ENCODE results near the gene KRT83. TPM values are rescaled to one million over a fixed set of nuclear protein-coding genes. Genes with fewer than 3 reads are reported as not detected.
"Not testable (repeated sequence)": the region's sequence is repeated elsewhere in the genome, so short reads cannot be mapped to it uniquely, and the experiment has no call there.

Gene KRT83
- total RNA-seq, 4 donors from 2014 or later, result not detected

DNA sequence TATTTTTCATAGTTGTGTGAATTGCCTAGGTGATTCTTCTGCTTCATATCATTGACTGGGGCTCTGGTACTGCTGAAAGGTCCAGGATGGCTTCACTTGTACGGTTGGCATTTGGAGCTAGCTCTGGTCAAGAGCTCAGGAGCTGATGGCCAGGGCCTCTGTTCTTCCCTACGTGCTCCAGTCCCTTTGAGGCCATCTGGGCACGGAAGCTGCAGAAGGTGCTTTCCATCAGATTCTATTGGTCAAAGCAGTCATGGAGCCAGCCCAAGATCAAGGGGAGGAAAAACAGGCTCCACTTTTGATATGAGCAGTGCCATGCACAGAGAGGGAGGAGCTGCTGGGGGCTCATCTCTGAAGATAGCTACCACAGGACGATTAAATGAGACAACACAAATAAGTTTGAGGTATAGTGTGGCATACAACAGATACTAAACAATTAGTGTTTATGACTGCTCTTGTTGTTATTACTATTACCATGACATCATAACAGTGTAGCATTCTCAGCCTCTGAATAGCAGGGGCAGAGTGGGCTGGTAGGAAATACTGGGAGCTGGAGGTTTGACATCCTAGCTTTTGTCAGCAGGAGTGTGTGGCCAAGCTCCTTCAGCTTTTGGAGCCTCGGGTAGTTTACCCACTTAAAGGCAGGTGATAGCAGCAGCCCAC lies 10.4 kb downstream of the KRT83 start:
- no peak overlapping the region for H3K4me3 ChIP-seq
- H3K36me3 ChIP-seq, result no peaks in the 10 kb centered on the region
- no peak for TF ChIP-seq EP300 (IDR thresholded peaks at IDR 0.05)
- H3K27ac ChIP-seq, result no peak overlapping the region
- no peak for DNase-seq (ENCODE audit: low spot score in 2 of 2)
- WGBS, 2 donors, result 78 to 84% methylated on average over 5 of the region's 5 CpGs
- H3K27me3 ChIP-seq, result peaks cover 0 to 39% of the 10 kb centered on the region in 2 donors
- peaks cover 0 to 12% (median 7%) of the 10 kb centered on the region in 4 donors for H3K4me1 ChIP-seq
- H3K9me3 ChIP-seq, result no peaks in the 10 kb centered on the region

DNA sequence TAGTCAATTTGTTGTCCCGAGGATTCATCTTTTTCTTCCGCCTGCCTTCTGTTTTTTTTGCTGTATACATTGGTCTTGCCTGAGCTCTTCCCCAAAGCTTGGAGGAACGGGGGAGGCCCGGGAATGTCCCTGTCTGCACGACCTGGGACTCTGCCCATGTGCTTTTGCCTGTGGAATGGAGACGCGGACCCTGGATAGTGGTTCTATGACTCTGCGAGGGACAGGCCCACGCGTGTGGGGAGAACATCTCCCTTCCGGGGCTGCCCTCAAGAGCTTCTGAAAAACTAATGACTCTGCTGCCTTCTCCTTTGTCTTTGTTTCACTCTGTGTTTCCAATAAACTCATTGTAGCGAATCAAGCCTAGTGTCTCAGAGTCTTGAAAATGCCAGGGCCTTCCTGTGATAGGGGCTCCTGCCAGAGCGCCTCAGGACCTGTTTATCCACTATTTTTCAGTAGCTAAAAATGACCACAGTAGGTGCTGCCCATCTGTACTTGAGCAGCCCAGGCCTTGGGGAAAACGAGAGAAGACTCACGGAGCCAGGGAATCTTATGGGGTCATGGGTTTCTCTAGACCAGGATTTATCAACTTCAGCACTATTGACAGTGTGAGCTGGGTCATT lies 12.3 kb downstream of the KRT83 start:
- TF ChIP-seq, protein P1, sequence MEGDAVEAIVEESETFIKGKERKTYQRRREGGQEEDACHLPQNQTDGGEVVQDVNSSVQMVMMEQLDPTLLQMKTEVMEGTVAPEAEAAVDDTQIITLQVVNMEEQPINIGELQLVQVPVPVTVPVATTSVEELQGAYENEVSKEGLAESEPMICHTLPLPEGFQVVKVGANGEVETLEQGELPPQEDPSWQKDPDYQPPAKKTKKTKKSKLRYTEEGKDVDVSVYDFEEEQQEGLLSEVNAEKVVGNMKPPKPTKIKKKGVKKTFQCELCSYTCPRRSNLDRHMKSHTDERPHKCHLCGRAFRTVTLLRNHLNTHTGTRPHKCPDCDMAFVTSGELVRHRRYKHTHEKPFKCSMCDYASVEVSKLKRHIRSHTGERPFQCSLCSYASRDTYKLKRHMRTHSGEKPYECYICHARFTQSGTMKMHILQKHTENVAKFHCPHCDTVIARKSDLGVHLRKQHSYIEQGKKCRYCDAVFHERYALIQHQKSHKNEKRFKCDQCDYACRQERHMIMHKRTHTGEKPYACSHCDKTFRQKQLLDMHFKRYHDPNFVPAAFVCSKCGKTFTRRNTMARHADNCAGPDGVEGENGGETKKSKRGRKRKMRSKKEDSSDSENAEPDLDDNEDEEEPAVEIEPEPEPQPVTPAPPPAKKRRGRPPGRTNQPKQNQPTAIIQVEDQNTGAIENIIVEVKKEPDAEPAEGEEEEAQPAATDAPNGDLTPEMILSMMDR (IDR thresholded peaks at IDR 0.05), result no peak
- Histone ChIP-seq H3K27me3 (peaks cover 0 to 39% of the 10 kb centered on the region in 2 donors), H3K4me3 (peak overlapping the region in 3 of 4 donors; percentile 17 to 49 (median 33)), H3K4me1 (peaks cover 0 to 12% (median 7%) of the 10 kb centered on the region in 4 donors), H3K27ac (no peak overlapping the region), H3K36me3 (no peaks in the 10 kb centered on the region), H3K9me3 (no peaks in the 10 kb centered on the region)
- 57 to 58% methylated on average over 15 of the region's 15 CpGs for WGBS, 2 donors
- no peak for DNase-seq (ENCODE audit: low spot score in 2 of 2)

DNA sequence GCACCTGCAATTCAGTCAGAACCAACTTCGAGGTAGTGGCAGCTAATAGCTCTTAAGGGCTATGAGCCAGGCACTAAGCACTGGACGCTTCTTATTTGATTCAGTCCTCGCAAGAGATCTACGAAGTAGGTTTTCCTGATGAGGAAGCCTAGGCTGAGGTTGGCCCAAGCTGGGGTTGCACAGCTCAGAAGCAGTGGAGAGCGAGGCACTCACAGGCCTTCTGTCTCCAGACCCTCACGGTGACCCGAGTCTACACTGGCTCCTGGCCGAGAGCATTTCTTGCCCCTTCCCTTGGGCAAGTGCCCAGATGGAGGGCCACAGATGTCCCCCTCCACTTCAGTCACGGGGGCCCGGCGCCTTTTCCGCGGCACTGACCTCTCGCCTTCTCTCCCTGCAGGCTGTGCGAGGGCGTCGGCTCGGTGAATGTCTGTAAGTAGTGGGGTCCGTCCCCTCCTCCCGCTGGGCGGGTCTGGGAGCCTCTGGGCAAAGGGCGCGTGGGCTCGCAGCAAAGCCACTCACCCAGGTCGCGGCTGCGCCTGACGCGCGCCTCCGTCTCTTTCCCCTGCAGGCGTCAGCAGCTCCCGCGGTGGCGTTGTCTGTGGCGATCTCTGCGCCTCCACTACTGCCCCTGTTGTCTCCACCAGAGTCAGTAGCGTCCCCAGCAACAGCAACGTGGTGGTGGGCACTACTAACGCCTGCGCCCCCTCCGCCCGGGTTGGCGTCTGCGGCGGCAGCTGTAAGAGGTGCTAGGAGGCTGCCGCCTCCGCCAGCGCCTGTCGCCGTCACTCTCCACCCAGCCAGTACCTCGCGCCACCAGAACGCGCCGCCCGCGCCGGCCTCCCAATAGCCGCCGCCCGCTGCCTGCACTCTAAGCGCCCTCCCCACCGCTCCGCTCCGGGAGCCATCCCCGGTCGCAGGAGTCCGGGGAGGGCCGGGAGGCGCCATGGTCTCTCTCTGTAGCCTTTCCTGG lies 13.1 kb downstream of the KRT83 start:
- H3K4me3 ChIP-seq, result peak overlapping the region; percentile 14 to 49 (median 25)
- H3K4me1 ChIP-seq, result peaks cover 0 to 12% (median 7%) of the 10 kb centered on the region in 4 donors
- TF ChIP-seq EP300 (IDR thresholded peaks at IDR 0.05), result no peak
- TF ChIP-seq, protein P1 (IDR thresholded peaks at IDR 0.05), result peak in 4 of 5 experiments; percentile 8 to 43 (median 12)
- H3K9me3 ChIP-seq, result no peaks in the 10 kb centered on the region
- no peaks in the 10 kb centered on the region for H3K36me3 ChIP-seq
- 9 to 12% methylated on average over 47 to 56 of the region's 71 CpGs for WGBS, 2 donors
- H3K27me3 ChIP-seq, result peaks cover 0 to 39% of the 10 kb centered on the region in 2 donors
- peak overlapping the region in 1 of 4 donors; percentile 22 for H3K27ac ChIP-seq
- no peak for DNase-seq (ENCODE audit: low spot score in 2 of 2)

DNA sequence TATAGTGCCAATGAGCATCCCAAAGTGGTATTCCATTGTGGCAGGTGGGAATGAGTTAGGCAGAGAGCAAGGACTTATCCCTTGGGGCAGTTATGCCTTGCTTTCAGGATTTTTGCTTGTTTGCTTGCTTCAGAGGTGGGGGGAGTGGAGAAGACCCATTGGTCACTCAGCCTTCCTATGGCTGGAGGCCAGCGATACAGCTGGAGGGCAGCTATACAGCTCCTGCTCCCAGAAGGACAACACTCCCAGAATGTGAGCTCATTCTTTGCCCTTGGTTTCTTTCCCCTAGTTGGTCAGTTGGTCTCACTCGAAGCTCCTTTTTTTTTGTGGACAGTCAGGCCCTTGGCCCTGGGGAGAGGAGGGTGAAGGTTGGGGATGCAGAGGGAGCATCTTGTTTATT lies 14.5 kb downstream of the KRT83 start:
- Histone ChIP-seq H3K27ac (no peak overlapping the region), H3K4me3 (no peak overlapping the region), H3K9me3 (no peaks in the 10 kb centered on the region), H3K36me3 (no peaks in the 10 kb centered on the region), H3K4me1 (peaks cover 0 to 12% (median 7%) of the 10 kb centered on the region in 4 donors), H3K27me3 (peaks cover 0 to 37% of the 10 kb centered on the region in 2 donors)
- 89 to 92% methylated on average over 2 of the region's 2 CpGs for WGBS, 2 donors
- TF ChIP-seq EP300 (IDR thresholded peaks at IDR 0.05), result no peak
- TF ChIP-seq, protein P1 (IDR thresholded peaks at IDR 0.05), result no peak
- DNase-seq (ENCODE audit: low spot score in 2 of 2), result no peak

DNA sequence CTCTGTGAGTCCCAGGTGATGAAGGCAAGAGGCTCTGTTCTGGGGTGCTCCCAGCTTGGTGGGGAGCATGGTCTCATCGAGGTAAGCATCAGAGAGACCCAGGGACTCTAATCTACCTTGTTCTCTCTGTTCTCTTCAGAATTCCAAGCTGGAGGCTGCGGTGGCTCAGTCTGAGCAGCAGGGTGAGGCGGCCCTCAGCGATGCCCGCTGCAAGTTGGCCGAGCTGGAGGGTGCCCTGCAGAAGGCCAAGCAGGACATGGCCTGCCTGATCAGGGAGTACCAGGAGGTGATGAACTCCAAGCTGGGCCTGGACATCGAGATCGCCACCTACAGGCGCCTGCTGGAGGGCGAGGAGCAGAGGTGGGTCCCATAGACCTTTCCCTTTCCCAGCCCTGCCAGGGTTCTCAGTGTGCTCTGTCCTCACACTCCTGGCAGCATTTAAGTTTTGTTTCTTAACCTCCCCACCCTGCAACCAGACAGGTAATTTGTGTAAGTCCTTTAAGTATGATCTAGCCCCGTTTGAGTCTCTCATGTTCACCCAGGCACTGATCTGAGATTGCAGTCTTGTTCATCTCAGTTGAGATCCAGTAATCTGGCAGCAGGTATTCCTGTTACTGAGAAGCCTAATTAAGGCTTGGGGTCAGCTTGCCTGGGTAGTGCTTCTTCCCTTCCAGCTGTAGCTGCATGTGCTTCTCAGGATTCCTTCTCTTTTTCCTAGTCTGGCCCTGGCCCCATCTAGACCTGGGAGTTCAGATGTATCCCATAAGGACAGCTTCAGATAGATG lies 15.1 kb downstream of the KRT83 start:
- Histone ChIP-seq H3K27me3 (peaks cover 0 to 34% of the 10 kb centered on the region in 2 donors), H3K4me3 (no peak overlapping the region), H3K9me3 (no peaks in the 10 kb centered on the region), H3K36me3 (no peaks in the 10 kb centered on the region), H3K4me1 (peaks cover 0 to 12% (median 7%) of the 10 kb centered on the region in 4 donors), H3K27ac (no peak overlapping the region)
- WGBS, 2 donors, result 67 to 72% methylated on average over 5 to 10 of the region's 11 CpGs
- TF ChIP-seq EP300 (IDR thresholded peaks at IDR 0.05), result no peak
- TF ChIP-seq, protein P1 (IDR thresholded peaks at IDR 0.05), result no peak
- no peak for TF ChIP-seq POLR2A (IDR thresholded peaks at IDR 0.05)
- no peak for DNase-seq (ENCODE audit: low spot score in 2 of 2)

DNA sequence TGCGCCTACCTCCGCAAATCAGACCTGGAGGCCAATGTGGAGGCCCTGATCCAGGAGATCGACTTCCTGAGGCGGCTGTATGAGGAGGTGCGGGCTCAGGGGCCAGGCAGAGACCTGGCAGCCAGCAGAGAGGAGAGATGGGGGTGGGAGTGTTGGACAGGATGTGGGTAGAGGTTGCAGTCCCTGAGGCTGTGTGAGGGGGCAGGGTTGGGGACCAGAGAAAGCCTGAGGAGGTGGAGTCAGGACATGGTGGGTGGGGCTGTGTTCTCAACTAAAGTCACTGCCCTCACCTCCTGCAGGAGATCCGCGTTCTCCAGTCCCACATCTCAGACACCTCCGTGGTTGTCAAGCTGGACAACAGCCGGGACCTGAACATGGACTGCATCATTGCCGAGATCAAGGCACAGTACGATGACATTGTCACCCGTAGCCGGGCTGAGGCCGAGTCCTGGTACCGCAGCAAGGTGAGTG lies 16.2 kb downstream of the KRT83 start:
- 75 to 79% methylated on average over 14 to 15 of the region's 15 CpGs for WGBS, 2 donors
- H3K36me3 ChIP-seq; H3K9me3 ChIP-seq; DNase-seq (ENCODE audit: low spot score in 2 of 2); H3K27ac ChIP-seq; H3K4me3 ChIP-seq: not testable (repeated sequence)
- Histone ChIP-seq H3K27me3 (peaks cover 0 to 32% of the 10 kb centered on the region in 2 donors), H3K4me1 (peaks cover 0 to 12% (median 7%) of the 10 kb centered on the region in 4 donors)

DNA sequence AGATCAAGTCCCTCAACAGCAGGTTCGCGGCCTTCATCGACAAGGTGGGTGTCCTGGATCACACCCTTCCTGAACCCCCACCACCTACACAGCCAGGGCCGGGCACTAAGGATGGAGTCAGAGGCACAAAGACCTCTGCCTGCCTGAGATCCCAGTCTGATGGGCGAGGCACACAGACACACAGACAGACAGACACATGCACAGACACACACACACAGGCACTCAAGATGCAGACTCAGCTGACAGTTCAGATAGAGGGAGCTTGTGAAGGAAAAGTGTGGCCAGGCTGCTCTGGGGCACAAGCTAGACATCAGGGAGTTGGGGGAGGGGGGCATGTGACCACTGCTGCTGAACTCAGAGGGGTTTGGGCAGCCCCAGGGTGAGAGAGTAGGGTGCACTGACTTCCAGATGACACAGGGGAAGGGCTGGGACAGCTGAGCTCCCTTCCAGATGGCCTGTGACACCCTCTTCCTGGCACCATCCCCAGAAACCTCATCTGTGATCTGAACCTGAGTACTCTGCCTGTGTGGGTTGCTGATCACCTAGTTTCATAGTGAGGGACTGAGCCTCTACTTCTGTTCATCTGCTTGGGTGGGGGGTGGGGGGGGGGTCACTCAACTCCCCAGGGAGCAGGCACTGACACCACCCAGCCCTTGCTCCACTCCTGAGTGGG lies 18.8 kb downstream of the KRT83 start:
- H3K27me3 ChIP-seq; DNase-seq (ENCODE audit: low spot score in 2 of 2); H3K36me3 ChIP-seq; H3K4me3 ChIP-seq; H3K4me1 ChIP-seq; H3K27ac ChIP-seq; H3K9me3 ChIP-seq: not testable (repeated sequence)
- WGBS, 2 donors, result no CpG with 5 or more reads among the region's 5 CpGs

Data from tibial nerve (tissue), 4 donors.